ENCODE measurements around the gene PRKCE.

The PRKCE gene

GRCh38 chr2:45889053-45889452 is 237.6 kb downstream of the PRKCE start:
- TF ChIP-seq CTCF (IDR thresholded peaks at IDR 0.05): no peak

GRCh38 chr2:45889620-45890370 is 238.3 kb downstream of the PRKCE start:
- no peak for TF ChIP-seq CTCF (IDR thresholded peaks at IDR 0.05)

GRCh38 chr2:45890819-45891218 is 239.3 kb downstream of the PRKCE start:
- no peak for TF ChIP-seq CTCF (IDR thresholded peaks at IDR 0.05)

GRCh38 chr2:45891719-45892424 is 240.4 kb downstream of the PRKCE start:
- no peak for TF ChIP-seq CTCF (IDR thresholded peaks at IDR 0.05)

- TF ChIP-seq CTCF (IDR thresholded peaks at IDR 0.05): no peak
Measured at GRCh38 chr2:45892425-45892745, 240.9 kb downstream of the PRKCE start.

- no peak for TF ChIP-seq CTCF (IDR thresholded peaks at IDR 0.05)
Measured at GRCh38 chr2:45892757-45893156, 241.3 kb downstream of the PRKCE start.

GRCh38 chr2:45894211-45894610 is 242.7 kb downstream of the PRKCE start:
- TF ChIP-seq CTCF (IDR thresholded peaks at IDR 0.05): no peak

Data from LNCAP (cell line).